HuH-7 (cell line): ENCODE measurements around the gene GJA3.

ENCODE experiments used
- DNase-seq: peaks from one replicate; pipeline ENCODE4 v3.0.0; 2011; ENCODE audit warnings: low spot score

Gene GJA3

GRCh38 chr13:20160306-20161274 is at the start of gene GJA3:
Gene GJA3 (minus strand): TSS chr13:20161052. CDS start chr13:20143288, 17,764 bp downstream.
- peak; percentile 46 for DNase-seq

- no peak for DNase-seq
Observed at GRCh38 chr13:20209948-20210347, 49.1 kb upstream of the GJA3 start.

- no peak for DNase-seq
Observed at GRCh38 chr13:20206698-20207235, 45.9 kb upstream of the GJA3 start.

GRCh38 chr13:20206065-20206697 is 45.3 kb upstream of the GJA3 start:
- no peak for DNase-seq

- DNase-seq, result no peak
Observed at GRCh38 chr13:20198781-20199180, 37.9 kb upstream of the GJA3 start.

GRCh38 chr13:20197361-20197834 is 36.5 kb upstream of the GJA3 start:
- DNase-seq, result no peak

- no peak for DNase-seq
Observed at GRCh38 chr13:20195801-20196200, 34.9 kb upstream of the GJA3 start.

GRCh38 chr13:20193907-20194631 is 33.2 kb upstream of the GJA3 start:
- no peak for DNase-seq

GRCh38 chr13:20193162-20193906 is 32.5 kb upstream of the GJA3 start:
- DNase-seq, result no peak

- DNase-seq, result peak; percentile 42
Observed at GRCh38 chr13:20192836-20193161, 31.9 kb upstream of the GJA3 start, which contains the start of gene GJB2. Gene GJB2 (minus strand): TSS chr13:20192938. CDS start chr13:20189581, 3,357 bp downstream.

GRCh38 chr13:20192158-20192835 is 31.4 kb upstream of the GJA3 start:
- DNase-seq, result peak; percentile 58

- peak; percentile 45 for DNase-seq
Observed at GRCh38 chr13:20191311-20192157, 30.7 kb upstream of the GJA3 start.

GRCh38 chr13:20190481-20191310 is 29.8 kb upstream of the GJA3 start:
- no peak for DNase-seq

GRCh38 chr13:20190076-20190475 is 29.2 kb upstream of the GJA3 start:
- no peak for DNase-seq

- peak; percentile 37 for DNase-seq
Observed at GRCh38 chr13:20188667-20189553, 28.1 kb upstream of the GJA3 start.

GRCh38 chr13:20186771-20187170 is 25.9 kb upstream of the GJA3 start:
- DNase-seq, result no peak

- no peak for DNase-seq
Observed at GRCh38 chr13:20185366-20186056, 24.7 kb upstream of the GJA3 start.
